ENCODE measurements around the gene CLEC4G.

Gene CLEC4G

GRCh38 chr19:7691497-7691896 lies 40.4 kb downstream of the CLEC4G start:
- no peak overlapping the region for H3K27ac ChIP-seq
- TF ChIP-seq ZFX (IDR thresholded peaks at IDR 0.05) = no peak
- TF ChIP-seq CTCF (conservative IDR thresholded peaks at IDR 0.05) = no peak

- TF ChIP-seq CTCF (conservative IDR thresholded peaks at IDR 0.05) (no peak), ZFX (IDR thresholded peaks at IDR 0.05) (no peak)
Measured at GRCh38 chr19:7690779-7691258, 41.1 kb downstream of the CLEC4G start.

GRCh38 chr19:7689165-7689564 lies 42.7 kb downstream of the CLEC4G start:
- H3K27ac ChIP-seq = no peak overlapping the region
- TF ChIP-seq CTCF (conservative IDR thresholded peaks at IDR 0.05) = no peak
- TF ChIP-seq ZFX (IDR thresholded peaks at IDR 0.05) = no peak

More at GRCh38 chr19:7690779-7691258, 41.1 kb downstream of the CLEC4G start:
- H3K27ac ChIP-seq = no peak overlapping the region

- H3K27ac ChIP-seq = no peak overlapping the region
- TF ChIP-seq CTCF (conservative IDR thresholded peaks at IDR 0.05) = no peak
- TF ChIP-seq ZFX (IDR thresholded peaks at IDR 0.05) = no peak
Measured at GRCh38 chr19:7687177-7687576, 44.7 kb downstream of the CLEC4G start.

- no peak for TF ChIP-seq ZFX (IDR thresholded peaks at IDR 0.05)
- TF ChIP-seq CTCF (conservative IDR thresholded peaks at IDR 0.05) = no peak
- H3K27ac ChIP-seq = no peak overlapping the region
Measured at GRCh38 chr19:7685546-7686445, 46.1 kb downstream of the CLEC4G start.

- TF ChIP-seq CTCF (conservative IDR thresholded peaks at IDR 0.05) (no peak), ZFX (IDR thresholded peaks at IDR 0.05) (no peak)
- H3K27ac ChIP-seq = peak overlapping the region; percentile 95; the same call in 1 of the 2 replicates
Measured at GRCh38 chr19:7682175-7682855, 49.6 kb downstream of the CLEC4G start.

All from C4-2B (cell line).